GM06990 (cell line): ENCODE data around the gene P4HTM.
A peak's percentile ranks its signal among the peaks of the same experiment; 100 is the strongest.
"Not testable (repeated sequence)": the region's sequence is repeated elsewhere in the genome, so short reads cannot be mapped to it uniquely, and the experiment has no call there.

Source experiments
- DNase-seq: peaks from one replicate; pipeline ENCODE4 v3.0.0-alpha.2; 2011; ENCODE audit not compliant: insufficient read length; ENCODE audit errors: extremely low read depth
- H3K27me3 ChIP-seq: replicated peaks from 2 replicates; pipeline ENCODE4 v1.6.0; 2011; ENCODE audit warnings: low read length; ENCODE audit not compliant: control insufficient read depth, insufficient read depth
- H3K36me3 ChIP-seq: 2 replicates; pipeline ENCODE4 v1.5.1; 2011; ENCODE audit warnings: low read length; ENCODE audit not compliant: control insufficient read depth, insufficient read depth
- H3K4me3 ChIP-seq: replicated peaks from 2 replicates; pipeline ENCODE4 v1.5.1; 2011; ENCODE audit warnings: low read depth, mild to moderate bottlenecking, control low read depth, low read length
- CTCF ChIP-seq: IDR thresholded peaks from 2 replicates; pipeline ENCODE4 v1.5.1; 2011; ENCODE audit warnings: low read length, control low read depth, mild to moderate bottlenecking, inconsistent platforms; ENCODE audit not compliant: insufficient read depth, poor library complexity, severe bottlenecking

Gene P4HTM

DNA sequence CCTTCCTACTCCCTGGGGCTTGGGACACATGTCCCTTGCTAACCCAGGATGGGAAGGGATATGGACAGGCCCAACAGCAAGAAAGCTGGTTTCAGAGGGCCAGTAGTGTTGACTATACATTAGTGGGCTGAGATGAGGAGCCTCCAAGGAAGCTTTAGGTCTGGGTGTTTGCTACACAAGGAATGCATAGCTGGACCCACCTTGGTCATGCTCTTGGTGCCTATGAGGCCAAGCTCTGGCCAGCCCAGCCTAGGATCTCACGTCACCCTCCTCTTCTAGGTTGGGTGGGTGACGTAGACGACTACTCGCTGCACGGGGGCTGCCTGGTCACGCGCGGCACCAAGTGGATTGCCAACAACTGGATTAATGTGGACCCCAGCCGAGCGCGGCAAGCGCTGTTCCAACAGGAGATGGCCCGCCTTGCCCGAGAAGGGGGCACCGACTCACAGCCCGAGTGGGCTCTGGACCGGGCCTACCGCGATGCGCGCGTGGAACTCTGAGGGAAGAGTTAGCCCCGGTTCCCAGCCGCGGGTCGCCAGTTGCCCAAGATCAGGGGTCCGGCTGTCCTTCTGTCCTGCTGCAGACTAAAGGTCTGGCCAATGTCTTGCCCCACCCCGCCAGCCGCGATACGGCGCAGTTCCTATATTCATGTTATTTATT, 16.5 kb downstream of the P4HTM start:
- H3K4me3 ChIP-seq = peak overlapping the region; percentile 79
- peaks cover 3% of the 10 kb centered on the region for H3K36me3 ChIP-seq
- H3K27me3 ChIP-seq = no peaks in the 10 kb centered on the region
- TF ChIP-seq CTCF = no peak
- DNase-seq = no peak

DNA sequence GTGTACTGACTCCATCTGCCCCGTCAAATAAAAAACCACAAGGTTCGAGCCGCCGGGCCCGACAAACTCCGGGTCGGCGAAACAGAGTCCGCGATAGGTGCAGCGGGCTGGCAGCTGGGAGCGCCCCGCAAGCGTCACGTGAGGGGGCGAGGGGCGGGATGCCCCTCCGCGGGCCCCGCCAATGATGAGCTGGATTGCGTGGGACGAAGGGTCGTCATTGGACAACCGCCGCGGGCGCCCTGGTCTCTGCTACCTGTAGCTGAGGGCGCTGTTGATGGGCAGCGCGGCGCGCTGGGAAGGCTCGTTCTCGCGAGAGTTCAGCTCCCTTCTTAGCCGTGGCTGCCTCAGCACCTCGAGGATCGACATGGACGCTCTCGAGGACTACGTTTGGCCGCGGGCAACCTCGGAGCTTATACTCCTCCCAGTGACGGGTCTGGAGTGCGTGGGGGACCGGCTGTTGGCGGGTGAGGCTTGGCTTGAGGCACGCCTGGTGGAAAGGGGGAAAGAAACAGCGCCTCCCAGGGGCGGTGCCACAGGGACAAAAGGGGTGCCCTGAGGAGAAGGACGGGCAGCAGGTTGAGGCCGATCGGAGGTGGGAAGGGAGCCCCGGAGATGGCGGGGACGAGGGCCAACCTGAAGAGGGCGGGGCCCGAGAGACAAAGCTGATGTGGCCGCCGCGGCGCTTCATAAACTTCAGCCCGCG, 17.2 kb downstream of the P4HTM start, which contains the start of gene WDR6:
WDR6 (plus strand) TSS at position 324 of the 703 bp plus-strand sequence; CDS start at position 365, 41 bp downstream.
- peak; percentile 99 for DNase-seq
- Histone ChIP-seq H3K36me3 (peaks cover 9% of the 10 kb centered on the region), H3K27me3 (no peaks in the 10 kb centered on the region), H3K4me3 (peak within 1 kb of the TSS; percentile 79)
- TF ChIP-seq CTCF = peak; percentile 55

- H3K36me3 ChIP-seq = peaks cover 16% of the 10 kb centered on the region
- no peaks in the 10 kb centered on the region for H3K27me3 ChIP-seq
- peak; percentile 87 for DNase-seq
- TF ChIP-seq CTCF = no peak
- H3K4me3 ChIP-seq = peak overlapping the region; percentile 79
Measured at GRCh38 chr3:49007771-49008528, 17.9 kb downstream of the P4HTM start.

DNA sequence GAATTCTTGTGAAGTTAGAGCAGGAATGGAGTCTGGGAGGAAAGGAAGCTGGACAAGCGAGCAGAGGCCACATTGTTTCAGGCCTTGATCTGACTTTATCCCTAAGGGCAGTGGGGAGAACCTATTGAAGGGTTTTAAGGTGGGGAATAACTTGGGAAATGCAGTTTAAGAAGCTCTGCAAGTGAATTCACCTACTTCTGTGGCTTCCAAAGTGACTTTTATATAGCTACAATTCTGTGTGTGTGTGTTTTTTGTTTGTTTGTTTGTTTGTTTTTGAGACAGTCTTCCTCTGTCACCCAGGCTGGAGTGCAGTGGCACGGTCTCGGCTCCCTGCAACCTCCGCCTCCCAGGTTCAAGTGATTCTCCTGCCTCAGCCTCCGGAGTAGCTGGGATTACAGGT, 18.6 kb downstream of the P4HTM start:
- Histone ChIP-seq H3K36me3 (peaks cover 23% of the 10 kb centered on the region), H3K4me3 (peak overlapping the region; percentile 79)
- not testable (repeated sequence) for H3K27me3 ChIP-seq, DNase-seq

GRCh38 chr3:49009396-49009795, 19.4 kb downstream of the P4HTM start:
- DNase-seq = no peak
- TF ChIP-seq CTCF = no peak
- H3K4me3 ChIP-seq = no peak overlapping the region
- H3K27me3 ChIP-seq = no peaks in the 10 kb centered on the region
- H3K36me3 ChIP-seq = peaks cover 28% of the 10 kb centered on the region

GRCh38 chr3:49012441-49013017, 22.5 kb downstream of the P4HTM start:
- Histone ChIP-seq H3K36me3 (peaks cover 45% of the 10 kb centered on the region), H3K4me3 (no peak overlapping the region), H3K27me3 (no peaks in the 10 kb centered on the region)
- no peak for TF ChIP-seq CTCF
- no peak for DNase-seq
